CD14-positive monocyte (primary cell): Measurements from ENCODE around the gene UPB1. TPM values are rescaled to one million over a fixed set of nuclear protein-coding genes. Genes with fewer than 3 reads are reported as not detected.

Experiments
- DNase-seq, 3 donors: peaks; one replicate each; pipeline ENCODE4 v3.0.0-alpha.2; 2011 to 2022
- H2AFZ ChIP-seq: 2 replicates; pipeline ENCODE4 v1.6.0; 2012; ENCODE audit warnings: mild to moderate bottlenecking, low read depth, low read length, inconsistent platforms; ENCODE audit not compliant: insufficient read depth, poor library complexity, severe bottlenecking
- H3K27ac ChIP-seq, 2 donors: 1 replicate in 1 of 2; 2 replicates in 1 of 2; pipeline ENCODE4 v1.5.1; 2012 to 2013; ENCODE audit warnings: low read length in 2 of 2, control low read depth in 1 of 2, inconsistent platforms in 1 of 2, low read depth in 1 of 2, mild to moderate bottlenecking in 1 of 2
- H3K27me3 ChIP-seq, 2 donors: one replicate each; pipeline versions ENCODE4 v1.6.0 to v1.6.1; 2011 to 2013; ENCODE audit warnings: low read length in 2 of 2; ENCODE audit not compliant: control insufficient read depth in 2 of 2, insufficient read depth in 2 of 2
- H3K36me3 ChIP-seq, 2 donors: replicated peaks in 1 of 2; 1 replicate in 1 of 2; 2 replicates in 1 of 2; pipeline versions ENCODE4 v1.5.1 to v1.6.1; 2012 to 2013; ENCODE audit warnings: low read length in 2 of 2, control low read depth in 1 of 2, inconsistent platforms in 1 of 2, mild to moderate bottlenecking in 1 of 2; ENCODE audit not compliant: insufficient read depth in 2 of 2, control insufficient read depth in 1 of 2
- H3K4me1 ChIP-seq, 2 donors: 1 replicate in 1 of 2; 2 replicates in 1 of 2; pipeline versions ENCODE4 v1.5.1 to v1.6.1; 2012 to 2013; ENCODE audit warnings: low read length in 2 of 2, control low read depth in 1 of 2, inconsistent platforms in 1 of 2, mild to moderate bottlenecking in 1 of 2, moderate library complexity in 1 of 2; ENCODE audit not compliant: insufficient read depth in 2 of 2, control insufficient read depth in 1 of 2
- H3K4me2 ChIP-seq: replicated peaks from 2 replicates; pipeline ENCODE3; 2012; ENCODE audit warnings: low read length, moderate library complexity, mild to moderate bottlenecking; ENCODE audit not compliant: poor library complexity, severe bottlenecking; ENCODE audit errors: extremely low read depth
- H3K4me3 ChIP-seq, 3 experiments: fragments of 200-600 bp in 1 of 3; sonication (generic) in 1 of 3; replicated peaks in 1 of 3; 1 replicate in 2 of 3; 2 replicates in 1 of 3; pipeline ENCODE4 v1.5.1; 2011 to 2013; ENCODE audit warnings: low read length in 3 of 3, mild to moderate bottlenecking in 3 of 3, control low read depth in 2 of 3, low read depth in 2 of 3, inconsistent platforms in 1 of 3, moderate library complexity in 1 of 3
- H3K79me2 ChIP-seq: 2 replicates; pipeline ENCODE4 v1.6.0; 2012; ENCODE audit warnings: mild to moderate bottlenecking, control low read depth, inconsistent platforms, low read length, moderate library complexity; ENCODE audit not compliant: insufficient read depth
- H3K9ac ChIP-seq: 2 replicates; pipeline ENCODE4 v1.6.0; 2017; ENCODE audit warnings: low read length, mild to moderate bottlenecking; ENCODE audit not compliant: insufficient read depth, poor library complexity, severe bottlenecking
- H3K9me3 ChIP-seq, 2 donors: replicated peaks in 1 of 2; 1 replicate in 1 of 2; 2 replicates in 1 of 2; pipeline versions ENCODE4 v1.5.1 to v1.6.1; 2012 to 2013; ENCODE audit warnings: low read length in 2 of 2, control low read depth in 1 of 2; ENCODE audit not compliant: control insufficient read depth in 1 of 2, insufficient read depth in 1 of 2
- H4K20me1 ChIP-seq: 2 replicates; pipeline ENCODE4 v1.6.0; 2012; ENCODE audit warnings: mild to moderate bottlenecking, low read length, control low read depth, moderate library complexity; ENCODE audit not compliant: insufficient read depth
- H3K27ac Mint-ChIP-seq, 7 donors: one replicate each; pipeline ENCODE4 v1.8.0; 2020; ENCODE audit warnings: mild to moderate bottlenecking in 7 of 7, mixed read lengths in 7 of 7, moderate library complexity in 6 of 7, inconsistent platforms in 2 of 7
- H3K27me3 Mint-ChIP-seq, 3 donors: one replicate each; pipeline ENCODE4 v1.8.0; 2021 to 2022; ENCODE audit warnings: low read depth in 3 of 3, mild to moderate bottlenecking in 3 of 3, mixed read lengths in 3 of 3, moderate library complexity in 3 of 3, inconsistent platforms in 1 of 3
- H3K36me3 Mint-ChIP-seq, 2 donors: one replicate each; pipeline ENCODE4 v1.8.0; 2020; ENCODE audit warnings: mixed read lengths in 2 of 2, inconsistent platforms in 1 of 2, mild to moderate bottlenecking in 1 of 2
- H3K4me1 Mint-ChIP-seq: one replicate; pipeline ENCODE4 v1.8.0; 2020; ENCODE audit warnings: mild to moderate bottlenecking, mixed read lengths
- H3K4me3 Mint-ChIP-seq, 2 donors: one replicate each; pipeline ENCODE4 v1.8.0; 2020; ENCODE audit warnings: mild to moderate bottlenecking in 2 of 2, mixed read lengths in 2 of 2, moderate library complexity in 1 of 2
- H3K9me3 Mint-ChIP-seq, 7 donors: one replicate each; pipeline ENCODE4 v1.8.0; 2020 to 2022; ENCODE audit warnings: mixed read lengths in 7 of 7, mild to moderate bottlenecking in 6 of 7, moderate library complexity in 6 of 7, inconsistent platforms in 2 of 7
- CTCF ChIP-seq: fragments of 200-600 bp; IDR thresholded peaks from one replicate; pipeline ENCODE4 v1.8.0; 2022; ENCODE audit warnings: antibody characterized with exemption, mild to moderate bottlenecking
- WGBS: methylation state at CpG from one replicate; pipeline ENCODE4 v1.1.5; 2013; ENCODE audit warnings: missing lambda C conversion rate; ENCODE audit not compliant: insufficient coverage; 5-methylcytosine and 5-hydroxymethylcytosine counted together
- intact Hi-C, 2 donors: fragments of 100-400 bp; cut with micrococcal nuclease; formaldehyde crosslinking; loops; one replicate each; pipeline versions ENCODE4 v1.15.0 to v1.15.1; 2023
- polyA plus RNA-seq, 3 donors: library from polyadenylated mRNA; depleted of rRNA in 1 of 3; unstranded in 2 of 3; stranded (reverse) in 1 of 3; fragments of 300-500 nt in 2 of 3; fragments of >200 nt in 1 of 3; fragmentation: Illumina TruSeq in 2 of 3; gene quantifications; 1 replicate in 2 of 3; 2 replicates in 1 of 3; pipeline ENCODE4 v1.2.3, GENCODE V29; 2012 to 2021

The UPB1 gene
- polyA plus RNA-seq, 3 donors, result 0.13 to 0.17 TPM; not detected in 1

DNA sequence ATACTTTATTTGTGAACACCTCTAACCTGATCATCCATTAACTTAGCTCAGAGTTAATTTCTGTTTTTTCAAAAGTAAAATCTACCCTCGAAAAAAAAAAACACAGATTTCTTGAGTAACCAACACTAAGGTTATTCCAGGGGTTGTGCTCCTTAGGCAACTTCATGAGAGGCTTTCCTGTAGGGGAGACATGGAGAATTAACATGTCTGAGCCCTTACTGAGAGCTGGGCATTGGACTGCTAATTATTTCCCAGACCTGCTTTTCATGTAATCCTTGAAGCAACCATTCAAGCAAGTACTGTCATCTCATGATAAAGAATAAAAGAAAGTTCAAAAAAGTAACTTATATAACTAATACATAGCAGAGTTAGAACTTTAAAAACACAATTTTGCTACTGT lies 13.5 kb upstream of the UPB1 start:
- peak overlapping the region in 5 of 7 donors; percentile 35 to 93 (median 75) for H3K27ac Mint-ChIP-seq
- Histone ChIP-seq H3K9me3 (no peaks in the 10 kb centered on the region), H3K4me1 (peaks cover 56 to 57% of the 10 kb centered on the region in 2 donors), H3K4me3 (no peak overlapping the region), H3K4me2 (no peak overlapping the region), H4K20me1 (no peaks in the 10 kb centered on the region), H2AFZ (no peak overlapping the region), H3K27ac (peak overlapping the region in 1 of 2 donors; percentile 80), H3K36me3 (no peaks in the 10 kb centered on the region), H3K79me2 (no peaks in the 10 kb centered on the region), H3K9ac (no peak overlapping the region), H3K27me3 (no peaks in the 10 kb centered on the region)
- peaks cover 0 to 3% (median 0%) of the 10 kb centered on the region in 3 donors for H3K27me3 Mint-ChIP-seq
- TF ChIP-seq CTCF, result no peak
- peaks cover 0 to 3% of the 10 kb centered on the region in 2 donors for H3K36me3 Mint-ChIP-seq
- peaks cover 55% of the 10 kb centered on the region for H3K4me1 Mint-ChIP-seq
- H3K4me3 Mint-ChIP-seq, result no peak overlapping the region
- intact Hi-C loops, result loop anchor here in 1 of 2 donors (5.0 kb wide), 1 partner anchor 49 kb away; no protein-coding TSS in a partner anchor
- no CpG with 5 or more reads among the region's 1 CpG for WGBS
- DNase-seq, result no peak
- peaks cover 0 to 2% (median 0%) of the 10 kb centered on the region in 7 donors for H3K9me3 Mint-ChIP-seq

DNA sequence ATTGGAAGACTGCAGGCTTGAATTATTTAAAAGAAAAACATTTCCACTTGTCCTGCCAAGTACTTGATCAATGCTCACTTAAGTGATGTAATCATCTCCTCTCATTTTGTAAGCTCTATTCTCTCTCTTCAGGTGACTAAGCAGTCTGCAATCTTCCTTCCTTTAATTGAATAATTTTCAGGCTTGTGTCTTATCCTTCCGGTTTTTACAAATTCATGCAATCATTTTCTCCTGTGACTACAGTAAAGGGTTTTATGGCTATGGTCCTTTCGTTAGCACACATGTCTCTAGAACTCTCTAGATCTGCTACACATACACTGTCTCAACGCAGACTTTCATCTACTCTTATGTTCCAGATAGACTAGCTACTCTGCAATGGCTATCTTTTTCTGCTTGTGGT lies 12.6 kb upstream of the UPB1 start:
- no peaks in the 10 kb centered on the region for H3K36me3 ChIP-seq
- H3K4me1 ChIP-seq, result peaks cover 58 to 64% of the 10 kb centered on the region in 2 donors
- WGBS, result 7% methylated on average over 3 of the region's 3 CpGs
- Mint-ChIP-seq H3K27me3 (peaks cover 0 to 3% (median 0%) of the 10 kb centered on the region in 3 donors), H3K4me1 (peaks cover 58% of the 10 kb centered on the region), H3K4me3 (peak overlapping the region in 1 of 2 donors; percentile 61), H3K36me3 (peaks cover 0 to 3% of the 10 kb centered on the region in 2 donors), H3K27ac (peak overlapping the region; percentile 75 to 93 (median 88)), H3K9me3 (peaks cover 0 to 2% (median 0%) of the 10 kb centered on the region in 7 donors)
- no peak overlapping the region for H3K9ac ChIP-seq
- intact Hi-C loops, result loop anchor here in 1 of 2 donors (5.0 kb wide), 1 partner anchor 50 kb away; no protein-coding TSS in a partner anchor
- TF ChIP-seq CTCF, result no peak
- no peaks in the 10 kb centered on the region for H4K20me1 ChIP-seq
- peak overlapping the region in 1 of 2 donors; percentile 80 for H3K27ac ChIP-seq
- peak overlapping the region; percentile 61 for H3K4me2 ChIP-seq
- no peaks in the 10 kb centered on the region for H3K27me3 ChIP-seq
- H3K79me2 ChIP-seq, result no peaks in the 10 kb centered on the region
- no peaks in the 10 kb centered on the region for H3K9me3 ChIP-seq
- H3K4me3 ChIP-seq, result peak overlapping the region in 1 of 3 experiments; percentile 43
- no peak overlapping the region for H2AFZ ChIP-seq
- peak; percentile 77 to 92 (median 91) for DNase-seq
